ENCODE results near the gene PARP14.

- TF ChIP-seq CTCF (IDR thresholded peaks at IDR 0.05): no peak
- TF ChIP-seq POLR2A (IDR thresholded peaks at IDR 0.05): no peak
Observed at GRCh38 chr3:122681974-122682409, 1.4 kb downstream of the PARP14 start.

Data from Peyer's patch (tissue), 4 donors.